ENCODE data around the gene DMBT1.

Gene DMBT1

GRCh38 chr10:122555442-122555841 lies 5.1 kb upstream of the DMBT1 start:
- no peaks in the 10 kb centered on the region for H3K4me1 ChIP-seq (ENCODE audit: insufficient read depth, insufficient read length)
- H3K9me3 ChIP-seq (ENCODE audit: insufficient read depth, low read length) = no peaks in the 10 kb centered on the region
- H3K4me3 ChIP-seq (ENCODE audit: insufficient read length, low read depth) = no peak overlapping the region
- no peaks in the 10 kb centered on the region for H3K36me3 ChIP-seq (ENCODE audit: insufficient read depth, insufficient read length, low read length)
- no peak for DNase-seq (ENCODE audit: low read depth, low spot score)
- no peak overlapping the region for H3K9ac ChIP-seq (ENCODE audit: insufficient read length, low read depth)
- no peaks in the 10 kb centered on the region for H3K27me3 ChIP-seq (ENCODE audit: insufficient read depth, insufficient read length)
- TF ChIP-seq YY1 (IDR thresholded peaks at IDR 0.05; ENCODE audit: insufficient read depth, insufficient read length) = no peak
- TF ChIP-seq SUZ12 (IDR thresholded peaks at IDR 0.05; ENCODE audit: extremely low read depth, insufficient read depth, insufficient read length) = no peak
- TF ChIP-seq ZNF274 (IDR thresholded peaks at IDR 0.05; ENCODE audit: low read depth, low read length) = no peak

DNA sequence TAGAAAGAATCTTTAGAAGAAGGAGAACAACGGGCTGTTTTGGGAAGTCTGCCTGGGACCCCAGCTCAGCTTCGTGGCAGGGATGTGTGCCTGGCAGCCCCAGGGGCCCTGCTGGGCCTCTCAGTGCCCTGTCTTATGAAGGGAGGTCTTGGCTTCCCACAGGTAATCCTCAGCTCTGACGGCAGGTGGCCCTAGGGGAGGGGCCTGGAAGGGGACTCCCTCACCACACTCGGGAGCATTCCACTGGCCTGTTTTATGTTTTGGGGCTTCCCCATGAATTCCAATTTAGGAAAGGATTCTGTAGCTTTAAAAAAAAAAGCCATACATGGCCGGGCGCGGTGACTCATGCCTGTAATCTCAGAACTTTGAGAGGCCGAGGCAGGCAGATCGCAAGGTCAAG lies 3.0 kb upstream of the DMBT1 start:
- H3K27me3 ChIP-seq (ENCODE audit: insufficient read depth, insufficient read length) = no peaks in the 10 kb centered on the region
- H3K9ac ChIP-seq (ENCODE audit: insufficient read length, low read depth) = no peak overlapping the region
- H3K4me1 ChIP-seq (ENCODE audit: insufficient read depth, insufficient read length) = no peaks in the 10 kb centered on the region
- no peak for TF ChIP-seq ZNF274 (IDR thresholded peaks at IDR 0.05; ENCODE audit: low read depth, low read length)
- TF ChIP-seq YY1 (IDR thresholded peaks at IDR 0.05; ENCODE audit: insufficient read depth, insufficient read length) = no peak
- no peak for TF ChIP-seq SUZ12 (IDR thresholded peaks at IDR 0.05; ENCODE audit: extremely low read depth, insufficient read depth, insufficient read length)
- DNase-seq (ENCODE audit: low read depth, low spot score) = no peak
- H3K4me3 ChIP-seq (ENCODE audit: insufficient read length, low read depth) = no peak overlapping the region
- no peaks in the 10 kb centered on the region for H3K36me3 ChIP-seq (ENCODE audit: insufficient read depth, insufficient read length, low read length)
- H3K9me3 ChIP-seq (ENCODE audit: insufficient read depth, low read length) = no peaks in the 10 kb centered on the region

- no peak for DNase-seq (ENCODE audit: low read depth, low spot score)
- no peaks in the 10 kb centered on the region for H3K4me1 ChIP-seq (ENCODE audit: insufficient read depth, insufficient read length)
- TF ChIP-seq YY1 (IDR thresholded peaks at IDR 0.05; ENCODE audit: insufficient read depth, insufficient read length) = no peak
- no peak for TF ChIP-seq ZNF274 (IDR thresholded peaks at IDR 0.05; ENCODE audit: low read depth, low read length)
- no peak for TF ChIP-seq SUZ12 (IDR thresholded peaks at IDR 0.05; ENCODE audit: extremely low read depth, insufficient read depth, insufficient read length)
- H3K27me3 ChIP-seq (ENCODE audit: insufficient read depth, insufficient read length) = no peaks in the 10 kb centered on the region
- no peak overlapping the region for H3K9ac ChIP-seq (ENCODE audit: insufficient read length, low read depth)
- no peak overlapping the region for H3K4me3 ChIP-seq (ENCODE audit: insufficient read length, low read depth)
- no peaks in the 10 kb centered on the region for H3K36me3 ChIP-seq (ENCODE audit: insufficient read depth, insufficient read length, low read length)
- no peaks in the 10 kb centered on the region for H3K9me3 ChIP-seq (ENCODE audit: insufficient read depth, low read length)
Observed at GRCh38 chr10:122558452-122558851, 2.1 kb upstream of the DMBT1 start.

DNA sequence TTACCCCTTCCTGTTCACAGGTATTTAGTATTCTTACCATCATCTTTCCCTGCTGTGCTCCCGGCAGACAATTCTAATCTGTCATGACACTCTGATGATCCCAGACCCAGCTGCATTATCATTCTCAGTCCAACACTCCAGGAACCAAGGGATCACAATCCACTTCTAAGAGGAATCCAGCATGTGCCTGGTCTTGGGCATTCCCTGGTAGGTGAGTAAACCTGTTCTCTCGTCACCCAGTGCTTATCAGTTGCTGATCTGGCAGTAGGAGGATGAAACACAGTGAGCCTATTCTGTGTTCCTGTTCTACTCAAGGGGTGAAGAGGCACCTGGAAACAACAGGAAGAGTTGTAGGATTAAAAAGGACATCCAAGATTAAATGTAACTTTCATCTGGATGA lies 1.3 kb upstream of the DMBT1 start:
- Histone ChIP-seq H3K9ac (ENCODE audit: insufficient read length, low read depth) (no peak overlapping the region), H3K4me3 (ENCODE audit: insufficient read length, low read depth) (no peak overlapping the region), H3K4me1 (ENCODE audit: insufficient read depth, insufficient read length) (no peaks in the 10 kb centered on the region), H3K9me3 (ENCODE audit: insufficient read depth, low read length) (no peaks in the 10 kb centered on the region), H3K27me3 (ENCODE audit: insufficient read depth, insufficient read length) (no peaks in the 10 kb centered on the region), H3K36me3 (ENCODE audit: insufficient read depth, insufficient read length, low read length) (no peaks in the 10 kb centered on the region)
- no peak for DNase-seq (ENCODE audit: low read depth, low spot score)
- no peak for TF ChIP-seq ZNF274 (IDR thresholded peaks at IDR 0.05; ENCODE audit: low read depth, low read length)
- TF ChIP-seq YY1 (IDR thresholded peaks at IDR 0.05; ENCODE audit: insufficient read depth, insufficient read length) = no peak
- no peak for TF ChIP-seq SUZ12 (IDR thresholded peaks at IDR 0.05; ENCODE audit: extremely low read depth, insufficient read depth, insufficient read length)

- H3K4me3 ChIP-seq (ENCODE audit: insufficient read length, low read depth) = no peak overlapping the region
- H3K36me3 ChIP-seq (ENCODE audit: insufficient read depth, insufficient read length, low read length) = no peaks in the 10 kb centered on the region
- no peaks in the 10 kb centered on the region for H3K27me3 ChIP-seq (ENCODE audit: insufficient read depth, insufficient read length)
- no peak overlapping the region for H3K9ac ChIP-seq (ENCODE audit: insufficient read length, low read depth)
- no peak for DNase-seq (ENCODE audit: low read depth, low spot score)
- H3K9me3 ChIP-seq (ENCODE audit: insufficient read depth, low read length) = no peaks in the 10 kb centered on the region
- no peaks in the 10 kb centered on the region for H3K4me1 ChIP-seq (ENCODE audit: insufficient read depth, insufficient read length)
- TF ChIP-seq YY1 (IDR thresholded peaks at IDR 0.05; ENCODE audit: insufficient read depth, insufficient read length) = no peak
- no peak for TF ChIP-seq SUZ12 (IDR thresholded peaks at IDR 0.05; ENCODE audit: extremely low read depth, insufficient read depth, insufficient read length)
- TF ChIP-seq ZNF274 (IDR thresholded peaks at IDR 0.05; ENCODE audit: low read depth, low read length) = no peak
Observed at GRCh38 chr10:122561212-122561611, 658 bp downstream of the DMBT1 start.

GRCh38 chr10:122561792-122562191 lies 1.2 kb downstream of the DMBT1 start:
- Histone ChIP-seq H3K9ac (ENCODE audit: insufficient read length, low read depth) (no peak overlapping the region), H3K4me3 (ENCODE audit: insufficient read length, low read depth) (no peak overlapping the region), H3K9me3 (ENCODE audit: insufficient read depth, low read length) (no peaks in the 10 kb centered on the region), H3K4me1 (ENCODE audit: insufficient read depth, insufficient read length) (no peaks in the 10 kb centered on the region), H3K36me3 (ENCODE audit: insufficient read depth, insufficient read length, low read length) (no peaks in the 10 kb centered on the region), H3K27me3 (ENCODE audit: insufficient read depth, insufficient read length) (no peaks in the 10 kb centered on the region)
- no peak for DNase-seq (ENCODE audit: low read depth, low spot score)
- no peak for TF ChIP-seq YY1 (IDR thresholded peaks at IDR 0.05; ENCODE audit: insufficient read depth, insufficient read length)
- TF ChIP-seq ZNF274 (IDR thresholded peaks at IDR 0.05; ENCODE audit: low read depth, low read length) = no peak
- no peak for TF ChIP-seq SUZ12 (IDR thresholded peaks at IDR 0.05; ENCODE audit: extremely low read depth, insufficient read depth, insufficient read length)

- H3K9me3 ChIP-seq (ENCODE audit: insufficient read depth, low read length) = no peaks in the 10 kb centered on the region
Observed at GRCh38 chr10:122564980-122565379, 4.4 kb downstream of the DMBT1 start.

More at GRCh38 chr10:122564980-122565379, 4.4 kb downstream of the DMBT1 start:
- Histone ChIP-seq H3K4me1 (ENCODE audit: insufficient read depth, insufficient read length) (no peaks in the 10 kb centered on the region), H3K27me3 (ENCODE audit: insufficient read depth, insufficient read length) (no peaks in the 10 kb centered on the region), H3K4me3 (ENCODE audit: insufficient read length, low read depth) (no peak overlapping the region), H3K36me3 (ENCODE audit: insufficient read depth, insufficient read length, low read length) (no peaks in the 10 kb centered on the region), H3K9ac (ENCODE audit: insufficient read length, low read depth) (no peak overlapping the region)
- no peak for DNase-seq (ENCODE audit: low read depth, low spot score)
- TF ChIP-seq SUZ12 (IDR thresholded peaks at IDR 0.05; ENCODE audit: extremely low read depth, insufficient read depth, insufficient read length) (no peak), ZNF274 (IDR thresholded peaks at IDR 0.05; ENCODE audit: low read depth, low read length) (no peak), YY1 (IDR thresholded peaks at IDR 0.05; ENCODE audit: insufficient read depth, insufficient read length) (no peak)
